SK-N-DZ (cell line): ENCODE data around the gene RGMA.

Source experiments
- DNase-seq: peaks from one replicate; pipeline ENCODE4 v3.0.0-alpha.2; 2015; ENCODE audit warnings: low spot score

Gene RGMA

DNA sequence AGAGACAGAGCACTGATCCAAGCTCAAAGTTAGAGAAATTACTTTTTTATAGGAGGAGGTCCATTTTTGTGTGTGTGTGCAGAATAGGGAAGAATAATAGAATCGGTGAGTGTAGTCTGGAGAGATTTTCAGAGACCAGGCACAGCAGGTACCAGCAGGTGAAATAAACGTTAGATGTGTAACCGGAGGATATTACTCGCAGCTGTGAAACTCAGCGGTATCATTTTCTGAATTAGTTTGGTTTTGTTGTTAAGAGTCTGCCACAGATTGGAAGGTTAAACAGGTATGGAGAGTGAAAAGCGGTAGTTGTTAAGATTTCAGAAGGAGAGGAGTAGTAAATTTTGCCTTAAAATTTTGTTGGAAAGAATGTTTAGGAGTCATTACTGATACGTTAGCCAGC lies 69.9 kb downstream of the RGMA start:
- DNase-seq, result no peak

DNA sequence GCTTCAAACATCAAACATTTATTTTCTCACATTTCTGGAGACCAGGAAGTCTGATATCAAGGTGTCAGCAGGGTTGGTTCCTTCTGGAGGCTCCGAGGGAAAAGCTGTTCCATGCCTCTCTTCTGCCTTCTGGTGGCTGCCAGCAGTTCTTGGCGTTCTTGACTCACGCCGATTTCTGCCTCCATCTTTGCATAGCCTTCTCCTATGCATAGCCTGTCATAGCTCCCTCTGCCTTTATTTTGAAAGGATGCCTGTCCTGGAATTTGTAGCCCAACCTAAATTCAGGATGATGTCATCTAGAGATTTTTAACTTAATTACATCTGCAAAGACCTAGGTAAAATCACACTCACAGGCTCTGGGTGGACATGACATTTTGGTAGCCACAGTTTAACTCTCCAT lies 70.4 kb downstream of the RGMA start:
- no peak for DNase-seq

DNA sequence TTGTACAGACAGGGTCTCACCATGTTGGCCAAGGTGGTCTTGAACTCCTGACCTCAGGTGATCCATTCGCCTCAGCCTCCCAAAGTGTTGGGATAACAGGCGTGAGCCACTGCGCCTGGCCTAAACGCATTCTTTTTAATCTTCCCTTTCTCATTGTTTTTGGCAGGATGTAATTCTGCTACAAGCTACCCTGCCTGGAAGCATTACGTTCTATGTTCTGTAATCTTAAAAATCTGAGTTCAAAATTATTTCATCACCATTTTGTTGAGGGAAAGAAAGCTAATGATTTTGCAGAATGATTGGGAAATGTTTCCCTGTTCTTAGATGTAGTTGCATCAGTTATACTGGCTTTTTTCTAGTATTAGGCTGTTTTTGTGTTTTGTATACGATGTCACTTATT lies 71.5 kb downstream of the RGMA start:
- no peak for DNase-seq

DNA sequence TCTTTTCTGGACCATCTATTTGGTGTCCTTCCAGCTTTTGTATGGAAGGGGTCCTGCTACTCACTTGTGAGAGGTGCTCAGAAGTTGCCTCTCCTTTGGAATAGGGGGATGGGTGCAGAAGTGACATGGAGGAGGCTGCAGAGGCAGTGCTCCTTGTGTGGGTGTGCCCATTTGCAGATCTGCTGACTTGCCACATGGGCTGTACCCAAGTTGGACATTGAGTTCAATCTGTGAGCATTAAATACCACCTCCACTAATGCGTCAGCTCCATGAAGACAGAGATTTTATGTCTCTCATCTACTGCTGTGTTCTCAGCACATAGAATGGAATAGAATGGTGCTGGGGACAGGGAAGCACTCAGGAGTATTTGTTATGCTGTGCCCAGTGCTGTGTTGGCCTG lies 76.2 kb downstream of the RGMA start:
- no peak for DNase-seq

DNA sequence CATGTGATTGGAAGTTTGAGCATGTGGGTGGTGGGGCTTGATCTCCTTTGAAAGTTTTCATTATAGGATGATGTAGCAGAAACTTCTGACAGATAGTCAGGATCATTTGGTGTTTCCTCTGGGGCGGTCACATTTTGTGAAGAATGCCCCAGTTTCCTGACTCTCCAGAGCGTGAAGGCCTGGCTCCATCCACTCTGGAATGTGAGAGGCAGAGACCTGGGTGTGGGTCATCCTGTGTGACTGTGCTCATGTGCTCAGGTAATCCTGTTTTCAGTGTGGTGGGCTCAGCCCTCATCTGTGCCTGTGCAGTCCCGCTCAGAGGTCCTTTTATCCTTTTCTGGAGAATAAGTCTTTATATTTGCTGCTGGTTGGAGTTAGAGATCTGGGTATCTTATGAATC lies 81.0 kb downstream of the RGMA start:
- DNase-seq, result no peak

DNA sequence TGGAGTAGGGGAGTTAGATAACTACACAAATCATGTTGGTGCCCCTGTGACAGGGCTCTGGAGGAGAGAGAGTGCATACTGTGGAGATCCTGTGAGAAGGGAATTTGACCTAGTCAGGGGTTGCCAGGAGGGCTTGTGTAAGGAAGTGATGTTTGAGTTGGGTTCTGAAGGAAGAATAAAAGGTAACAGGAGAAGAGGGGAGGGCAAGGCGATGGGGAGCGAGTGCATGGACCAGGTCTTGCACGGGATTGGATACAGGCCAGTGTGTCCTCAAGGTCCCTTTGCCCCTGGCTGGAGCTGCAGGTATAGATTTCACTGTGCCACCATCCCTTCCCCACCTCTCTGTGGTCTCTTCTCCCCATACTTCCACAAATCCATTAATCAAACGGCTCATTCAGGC lies 83.9 kb downstream of the RGMA start:
- no peak for DNase-seq

DNA sequence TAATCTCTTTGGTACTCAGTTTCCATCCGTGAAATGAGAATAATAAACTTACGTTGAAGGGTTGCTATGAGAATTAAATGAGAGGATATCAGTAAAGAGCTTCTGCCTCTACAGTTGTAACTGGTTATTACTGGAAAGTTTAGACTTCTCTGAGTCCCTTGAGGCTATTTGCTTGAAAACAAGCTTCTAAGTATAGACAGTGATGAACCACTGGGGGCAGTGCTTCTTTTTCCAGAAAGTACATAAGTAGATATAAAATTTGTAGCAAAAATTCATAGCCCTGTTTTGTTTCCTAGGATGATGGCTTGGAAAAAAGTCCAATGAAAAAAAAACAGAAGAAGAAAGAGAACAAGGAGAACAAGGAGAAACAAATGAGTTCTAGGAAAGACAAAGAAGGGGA lies 87.1 kb downstream of the RGMA start:
- DNase-seq, result no peak

DNA sequence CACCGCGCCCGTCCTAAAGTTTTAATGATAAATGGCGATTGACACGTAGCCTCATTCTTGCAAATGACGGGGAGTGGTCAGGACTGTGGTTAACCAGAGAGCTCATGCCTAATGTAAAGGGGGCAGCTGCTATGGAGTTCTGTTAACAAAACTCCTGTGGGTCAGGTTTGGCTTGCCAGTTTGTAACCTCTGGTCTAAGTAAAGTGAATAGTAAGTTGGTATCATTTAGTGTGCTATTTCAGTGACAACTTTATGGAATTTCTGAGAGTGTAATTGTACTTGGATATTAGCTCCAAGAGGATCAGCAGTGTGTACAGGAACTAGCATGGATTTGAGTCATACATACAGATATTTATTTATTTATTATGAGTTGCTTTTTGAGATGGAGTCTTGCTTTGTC lies 87.9 kb downstream of the RGMA start:
- no peak for DNase-seq

DNA sequence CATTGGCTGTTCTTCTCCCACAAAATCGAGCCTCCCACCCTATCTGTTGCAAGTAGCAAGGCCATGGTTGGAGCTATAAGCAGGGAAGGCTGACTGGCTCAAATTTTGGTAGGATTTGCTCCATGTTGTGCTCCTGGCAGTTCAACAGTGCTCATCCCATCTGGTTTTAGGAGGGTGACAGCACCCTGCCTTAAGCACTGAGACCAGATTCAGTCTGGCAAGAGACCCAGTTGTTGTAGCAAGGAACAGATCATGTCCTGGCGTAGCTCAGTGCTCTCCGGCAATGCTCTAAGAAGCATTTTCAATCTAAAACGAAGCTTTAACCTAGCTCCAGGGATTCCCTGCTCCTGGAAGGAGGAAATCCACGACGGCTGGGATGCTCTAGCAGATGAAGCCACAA lies 91.2 kb downstream of the RGMA start:
- no peak for DNase-seq

DNA sequence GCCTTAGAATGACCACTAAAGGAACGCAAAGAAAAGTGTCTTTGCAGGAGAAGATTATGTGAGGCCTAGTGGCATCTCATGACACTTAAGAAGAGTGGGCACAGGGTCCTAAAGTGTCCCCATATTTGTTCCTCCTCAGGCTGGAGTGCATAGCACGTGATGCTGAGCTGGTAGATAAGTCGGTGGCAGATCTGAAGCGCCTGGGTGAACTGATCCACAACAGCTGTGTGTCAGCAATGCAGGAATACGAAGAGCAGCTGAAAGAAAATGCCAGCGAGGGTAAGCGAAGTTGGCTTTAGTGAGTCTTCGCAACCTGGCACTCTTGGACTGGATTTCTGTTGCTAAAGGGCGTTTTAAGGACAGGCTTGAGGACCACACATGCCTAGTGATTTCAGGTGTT lies 96.3 kb downstream of the RGMA start:
- no peak for DNase-seq

DNA sequence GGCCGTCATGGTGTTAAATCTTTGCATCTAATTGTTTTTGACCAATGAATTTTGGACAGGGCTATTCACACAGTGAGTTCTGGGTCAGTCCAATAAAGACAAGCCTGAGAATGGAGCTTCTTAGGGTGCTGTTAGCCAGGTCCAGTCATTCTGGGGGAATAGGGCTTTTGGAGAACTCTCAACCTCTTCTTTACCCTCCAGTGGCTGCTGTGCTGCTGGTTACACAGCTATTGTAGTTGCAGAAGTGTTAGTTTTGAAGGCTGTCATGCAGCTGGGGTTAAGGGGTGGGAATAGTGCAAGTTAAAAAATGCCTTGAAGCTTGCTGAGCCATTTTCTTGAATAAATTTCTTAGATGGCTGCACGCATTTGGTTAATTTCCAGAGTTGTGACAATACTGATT lies 99.0 kb downstream of the RGMA start:
- DNase-seq, result no peak

DNA sequence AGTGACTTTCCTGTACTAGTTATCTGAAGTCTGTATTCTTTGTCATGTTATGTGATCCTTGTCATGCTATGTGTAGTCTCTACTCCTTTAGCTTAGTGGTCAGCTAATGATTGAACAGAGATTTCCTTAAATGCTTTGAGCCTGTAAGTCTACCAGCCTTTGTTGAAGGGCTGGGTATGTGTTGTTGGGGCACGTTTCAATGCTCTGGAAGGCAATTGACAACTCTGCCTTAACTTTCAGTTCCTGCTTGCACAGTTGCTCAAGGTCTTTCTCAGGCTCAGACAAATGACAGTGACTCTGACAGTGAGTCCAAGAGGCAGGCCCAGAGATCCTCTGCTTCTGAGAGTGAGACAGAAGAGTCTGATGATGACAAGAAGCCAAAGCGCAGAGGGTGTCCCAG lies 99.5 kb downstream of the RGMA start:
- no peak for DNase-seq
